HG02623 (cell line): Measurements from ENCODE around the gene PIP5K1A.
"Not testable (repeated sequence)": the region's sequence is repeated elsewhere in the genome, so short reads cannot be mapped to it uniquely, and the experiment has no call there.

Experiments used
- ATAC-seq: cut with Tn5 transposase; IDR thresholded peaks from one replicate; pipeline ENCODE4 v1.9.1; 2021; ENCODE audit warnings: moderate library complexity; ENCODE audit not compliant: unreplicated experiment

PIP5K1A gene

GRCh38 chr1:151189637-151190445, 8.5 kb upstream of the PIP5K1A start, which contains the start of gene VPS72:
Gene VPS72, minus strand, starts transcription at chr1:151190197. Its CDS starts 76 bp downstream, at chr1:151190121.
- ATAC-seq, result peak; percentile 79

- ATAC-seq, result no peak
Observed at GRCh38 chr1:151192047-151192446, 6.3 kb upstream of the PIP5K1A start.

GRCh38 chr1:151193304-151193703, 5.0 kb upstream of the PIP5K1A start:
- ATAC-seq, result no peak

- no peak for ATAC-seq
Observed at GRCh38 chr1:151193856-151194255, 4.5 kb upstream of the PIP5K1A start.

GRCh38 chr1:151194894-151195594, 3.3 kb upstream of the PIP5K1A start:
- ATAC-seq, result not testable (repeated sequence)

GRCh38 chr1:151196292-151196800, 2.0 kb upstream of the PIP5K1A start:
- no peak for ATAC-seq

- no peak for ATAC-seq
Observed at GRCh38 chr1:151197863-151198253, 494 bp upstream of the PIP5K1A start.

- no peak for ATAC-seq
Observed at GRCh38 chr1:151199873-151200581, 1.7 kb downstream of the PIP5K1A start.

- not testable (repeated sequence) for ATAC-seq
Observed at GRCh38 chr1:151205381-151205965, 7.1 kb downstream of the PIP5K1A start.

GRCh38 chr1:151210830-151211229, 12.5 kb downstream of the PIP5K1A start:
- no peak for ATAC-seq

GRCh38 chr1:151211972-151212705, 13.8 kb downstream of the PIP5K1A start:
- no peak for ATAC-seq

GRCh38 chr1:151213560-151213959, 15.2 kb downstream of the PIP5K1A start:
- no peak for ATAC-seq

- no peak for ATAC-seq
Observed at GRCh38 chr1:151221616-151222015, 23.3 kb downstream of the PIP5K1A start.

GRCh38 chr1:151222130-151222529, 23.8 kb downstream of the PIP5K1A start:
- no peak for ATAC-seq

- ATAC-seq, result no peak
Observed at GRCh38 chr1:151235235-151235634, 36.9 kb downstream of the PIP5K1A start.

- no peak for ATAC-seq
Observed at GRCh38 chr1:151237678-151238466, 39.5 kb downstream of the PIP5K1A start.

GRCh38 chr1:151238467-151238739, 40.1 kb downstream of the PIP5K1A start:
- ATAC-seq, result no peak

GRCh38 chr1:151242442-151242841, 44.1 kb downstream of the PIP5K1A start:
- ATAC-seq, result no peak

GRCh38 chr1:151243683-151244216, 45.4 kb downstream of the PIP5K1A start:
- no peak for ATAC-seq
